ENCODE results near the gene COMMD7. TPM values are rescaled to one million over a fixed set of nuclear protein-coding genes. Genes with fewer than 3 reads are reported as not detected.

COMMD7 gene
- total RNA-seq, 1 donor from 2014 or later = 82.9 TPM

DNA sequence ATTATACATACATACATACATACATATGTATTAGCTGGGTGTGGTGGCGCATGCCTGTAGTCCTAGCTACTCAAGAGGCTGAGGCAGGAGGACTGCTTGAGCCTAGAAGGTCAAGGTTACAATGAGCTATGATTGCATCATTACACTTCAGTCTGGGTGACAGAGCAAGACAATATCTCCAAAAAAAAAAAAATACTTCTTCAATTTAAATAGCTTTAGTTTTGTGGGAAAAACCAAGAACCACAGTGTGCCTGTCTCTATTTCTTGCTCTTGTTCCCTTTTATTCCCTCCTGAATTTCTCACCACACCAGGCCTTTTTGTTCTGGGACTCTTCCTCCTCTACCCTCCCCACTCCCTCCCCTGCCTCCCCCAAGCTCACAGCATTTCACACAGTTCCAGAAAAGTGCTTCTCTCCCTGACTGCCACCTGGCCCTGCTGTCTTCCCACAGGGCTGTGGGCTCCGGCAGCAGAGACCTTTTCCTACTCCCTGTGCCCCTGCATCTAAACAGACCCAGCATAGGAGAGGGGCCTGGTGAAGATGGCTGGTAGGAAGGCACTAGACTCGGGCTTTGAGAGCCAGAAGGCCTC, 70.8 kb downstream of the COMMD7 start:
- Mint-ChIP-seq H3K36me3 (ENCODE audit: low read depth) (no peaks in the 10 kb centered on the region), H3K4me3 (ENCODE audit: unreplicated experiment) (no peak overlapping the region), H3K9me3 (ENCODE audit: low read depth) (no peaks in the 10 kb centered on the region), H3K27me3 (ENCODE audit: low read depth) (no peaks in the 10 kb centered on the region), H3K27ac (ENCODE audit: unreplicated experiment) (no peak overlapping the region), H3K4me1 (ENCODE audit: low read depth) (no peaks in the 10 kb centered on the region)
- no peak for DNase-seq (ENCODE audit: low spot score)
- TF ChIP-seq, protein P1, sequence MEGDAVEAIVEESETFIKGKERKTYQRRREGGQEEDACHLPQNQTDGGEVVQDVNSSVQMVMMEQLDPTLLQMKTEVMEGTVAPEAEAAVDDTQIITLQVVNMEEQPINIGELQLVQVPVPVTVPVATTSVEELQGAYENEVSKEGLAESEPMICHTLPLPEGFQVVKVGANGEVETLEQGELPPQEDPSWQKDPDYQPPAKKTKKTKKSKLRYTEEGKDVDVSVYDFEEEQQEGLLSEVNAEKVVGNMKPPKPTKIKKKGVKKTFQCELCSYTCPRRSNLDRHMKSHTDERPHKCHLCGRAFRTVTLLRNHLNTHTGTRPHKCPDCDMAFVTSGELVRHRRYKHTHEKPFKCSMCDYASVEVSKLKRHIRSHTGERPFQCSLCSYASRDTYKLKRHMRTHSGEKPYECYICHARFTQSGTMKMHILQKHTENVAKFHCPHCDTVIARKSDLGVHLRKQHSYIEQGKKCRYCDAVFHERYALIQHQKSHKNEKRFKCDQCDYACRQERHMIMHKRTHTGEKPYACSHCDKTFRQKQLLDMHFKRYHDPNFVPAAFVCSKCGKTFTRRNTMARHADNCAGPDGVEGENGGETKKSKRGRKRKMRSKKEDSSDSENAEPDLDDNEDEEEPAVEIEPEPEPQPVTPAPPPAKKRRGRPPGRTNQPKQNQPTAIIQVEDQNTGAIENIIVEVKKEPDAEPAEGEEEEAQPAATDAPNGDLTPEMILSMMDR (IDR thresholded peaks at IDR 0.05) = no peak

- Mint-ChIP-seq H3K4me1 (ENCODE audit: low read depth) (no peaks in the 10 kb centered on the region), H3K4me3 (ENCODE audit: unreplicated experiment) (no peak overlapping the region), H3K27ac (ENCODE audit: unreplicated experiment) (no peak overlapping the region), H3K9me3 (ENCODE audit: low read depth) (no peaks in the 10 kb centered on the region), H3K27me3 (ENCODE audit: low read depth) (no peaks in the 10 kb centered on the region), H3K36me3 (ENCODE audit: low read depth) (no peaks in the 10 kb centered on the region)
- DNase-seq (ENCODE audit: low spot score) = no peak
- TF ChIP-seq, protein P1 (IDR thresholded peaks at IDR 0.05) = no peak
Observed at GRCh38 chr20:32670773-32671455, 72.4 kb downstream of the COMMD7 start.

DNA sequence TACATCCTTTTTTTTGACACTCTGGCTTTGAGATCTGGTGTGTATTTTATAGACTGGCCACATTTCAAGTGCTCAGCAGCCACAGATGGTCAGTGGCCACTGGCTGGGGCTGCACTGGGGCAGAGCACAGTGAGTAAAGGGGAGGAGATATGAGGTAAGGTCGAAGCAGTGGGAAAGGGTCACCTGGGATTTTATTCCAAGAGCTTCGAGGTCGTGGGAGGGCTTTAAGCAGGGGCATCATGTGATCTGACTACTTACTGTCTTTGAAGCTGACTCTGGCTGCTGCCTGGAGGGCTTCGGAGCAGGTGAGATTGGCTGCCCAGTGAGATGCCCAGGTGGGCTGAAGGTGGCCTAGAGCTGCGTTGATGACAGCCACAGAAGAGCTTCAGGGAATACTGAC, 76.2 kb downstream of the COMMD7 start:
- no peaks in the 10 kb centered on the region for H3K9me3 Mint-ChIP-seq (ENCODE audit: low read depth)
- H3K4me3 Mint-ChIP-seq (ENCODE audit: unreplicated experiment) = no peak overlapping the region
- DNase-seq (ENCODE audit: low spot score) = no peak
- no peaks in the 10 kb centered on the region for H3K36me3 Mint-ChIP-seq (ENCODE audit: low read depth)
- TF ChIP-seq, protein P1 (IDR thresholded peaks at IDR 0.05) = no peak
- no peak overlapping the region for H3K27ac Mint-ChIP-seq (ENCODE audit: unreplicated experiment)
- no peaks in the 10 kb centered on the region for H3K27me3 Mint-ChIP-seq (ENCODE audit: low read depth)
- no peaks in the 10 kb centered on the region for H3K4me1 Mint-ChIP-seq (ENCODE audit: low read depth)

DNA sequence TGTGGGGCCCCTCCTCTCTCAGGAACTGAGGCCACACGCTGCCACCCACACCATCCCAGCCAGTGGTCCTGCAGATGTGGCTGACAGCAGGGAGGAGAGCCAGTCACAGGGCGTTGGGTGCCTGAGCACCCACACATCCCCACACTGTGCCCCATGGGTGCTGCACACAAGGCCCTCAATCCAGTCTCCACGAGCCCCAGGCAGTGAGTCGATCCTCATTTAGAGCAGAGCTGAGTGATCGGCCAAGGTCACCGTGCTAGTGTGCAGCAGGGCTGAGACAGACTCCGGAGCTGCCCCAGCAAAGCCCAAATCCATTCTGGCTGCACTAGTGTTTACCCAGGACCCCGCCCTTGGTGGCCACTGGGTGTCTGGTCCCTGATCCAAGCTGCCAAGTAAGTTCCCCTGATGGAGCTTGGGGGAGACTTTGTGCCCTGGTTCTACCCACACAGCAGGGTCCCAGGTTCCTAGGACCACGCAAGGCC, 78.5 kb downstream of the COMMD7 start:
- TF ChIP-seq, protein P1 (IDR thresholded peaks at IDR 0.05) = no peak
- Mint-ChIP-seq H3K9me3 (ENCODE audit: low read depth) (peaks cover 4% of the 10 kb centered on the region), H3K4me3 (ENCODE audit: unreplicated experiment) (no peak overlapping the region), H3K27ac (ENCODE audit: unreplicated experiment) (no peak overlapping the region), H3K27me3 (ENCODE audit: low read depth) (no peaks in the 10 kb centered on the region), H3K4me1 (ENCODE audit: low read depth) (no peaks in the 10 kb centered on the region), H3K36me3 (ENCODE audit: low read depth) (no peaks in the 10 kb centered on the region)
- no peak for DNase-seq (ENCODE audit: low spot score)

- no peak for DNase-seq (ENCODE audit: low spot score)
- H3K4me1 Mint-ChIP-seq (ENCODE audit: low read depth) = no peaks in the 10 kb centered on the region
- peaks cover 4% of the 10 kb centered on the region for H3K9me3 Mint-ChIP-seq (ENCODE audit: low read depth)
- no peaks in the 10 kb centered on the region for H3K36me3 Mint-ChIP-seq (ENCODE audit: low read depth)
- H3K27me3 Mint-ChIP-seq (ENCODE audit: low read depth) = no peaks in the 10 kb centered on the region
- no peak overlapping the region for H3K4me3 Mint-ChIP-seq (ENCODE audit: unreplicated experiment)
- TF ChIP-seq, protein P1 (IDR thresholded peaks at IDR 0.05) = no peak
- H3K27ac Mint-ChIP-seq (ENCODE audit: unreplicated experiment) = no peak overlapping the region
Observed at GRCh38 chr20:32664012-32664677, 79.1 kb downstream of the COMMD7 start.
